HG03066 (cell line): Measurements from ENCODE around the gene SLA2.
"Not testable (repeated sequence)": the region's sequence is repeated elsewhere in the genome, so short reads cannot be mapped to it uniquely, and the experiment has no call there.

Experiments used
- ATAC-seq: cut with Tn5 transposase; IDR thresholded peaks from one replicate; pipeline ENCODE4 v1.9.1; 2021; ENCODE audit warnings: low read depth; ENCODE audit not compliant: unreplicated experiment

Gene SLA2

GRCh38 chr20:36579996-36580545, 65.9 kb downstream of the SLA2 start:
- no peak for ATAC-seq

GRCh38 chr20:36578356-36579041, 67.5 kb downstream of the SLA2 start:
- no peak for ATAC-seq

- no peak for ATAC-seq
Observed at GRCh38 chr20:36576081-36576445, 69.9 kb downstream of the SLA2 start.

GRCh38 chr20:36574366-36575135, 71.4 kb downstream of the SLA2 start:
- no peak for ATAC-seq

- no peak for ATAC-seq
Observed at GRCh38 chr20:36573798-36574365, 72.1 kb downstream of the SLA2 start.

GRCh38 chr20:36573103-36573797, 72.7 kb downstream of the SLA2 start, which contains the start of gene TGIF2:
Gene TGIF2 (plus strand): TSS chr20:36573597. CDS start chr20:36578775, 5,178 bp downstream.
- ATAC-seq: peak; percentile 54

- ATAC-seq: no peak
Observed at GRCh38 chr20:36572701-36573102, 73.3 kb downstream of the SLA2 start.

GRCh38 chr20:36571564-36572504, 74.2 kb downstream of the SLA2 start:
- ATAC-seq: no peak

- ATAC-seq: no peak
Observed at GRCh38 chr20:36569847-36570429, 76.1 kb downstream of the SLA2 start.

GRCh38 chr20:36565520-36565919, 80.5 kb downstream of the SLA2 start:
- ATAC-seq: no peak

- ATAC-seq: not testable (repeated sequence)
Observed at GRCh38 chr20:36564726-36565121, 81.3 kb downstream of the SLA2 start.

- not testable (repeated sequence) for ATAC-seq
Observed at GRCh38 chr20:36564078-36564725, 81.8 kb downstream of the SLA2 start.

GRCh38 chr20:36563374-36563773, 82.6 kb downstream of the SLA2 start:
- no peak for ATAC-seq

GRCh38 chr20:36562724-36563123, 83.3 kb downstream of the SLA2 start:
- ATAC-seq: no peak
